ENCODE results near the gene S100A7A.

Gene S100A7A

DNA sequence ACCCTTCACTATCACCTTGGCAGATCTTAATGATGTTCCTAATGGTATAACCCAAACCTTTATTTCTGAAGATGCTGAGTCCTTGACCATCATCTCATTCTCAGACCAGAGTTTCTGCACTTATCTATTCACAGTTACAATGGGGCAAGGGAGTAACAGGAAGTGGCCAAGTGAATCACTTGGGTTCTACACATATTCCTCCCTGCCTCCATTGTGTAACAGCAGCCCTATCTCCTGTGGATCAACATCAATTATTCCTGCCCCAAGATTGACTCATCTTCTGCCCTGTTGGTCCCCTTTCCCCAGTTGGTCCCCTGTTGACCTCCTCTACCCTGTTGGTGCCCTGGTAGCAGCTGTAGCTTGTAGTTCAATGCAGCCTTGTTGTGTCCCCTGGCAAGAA is 54.4 kb downstream of the S100A7A start:
- TF ChIP-seq, protein P1, sequence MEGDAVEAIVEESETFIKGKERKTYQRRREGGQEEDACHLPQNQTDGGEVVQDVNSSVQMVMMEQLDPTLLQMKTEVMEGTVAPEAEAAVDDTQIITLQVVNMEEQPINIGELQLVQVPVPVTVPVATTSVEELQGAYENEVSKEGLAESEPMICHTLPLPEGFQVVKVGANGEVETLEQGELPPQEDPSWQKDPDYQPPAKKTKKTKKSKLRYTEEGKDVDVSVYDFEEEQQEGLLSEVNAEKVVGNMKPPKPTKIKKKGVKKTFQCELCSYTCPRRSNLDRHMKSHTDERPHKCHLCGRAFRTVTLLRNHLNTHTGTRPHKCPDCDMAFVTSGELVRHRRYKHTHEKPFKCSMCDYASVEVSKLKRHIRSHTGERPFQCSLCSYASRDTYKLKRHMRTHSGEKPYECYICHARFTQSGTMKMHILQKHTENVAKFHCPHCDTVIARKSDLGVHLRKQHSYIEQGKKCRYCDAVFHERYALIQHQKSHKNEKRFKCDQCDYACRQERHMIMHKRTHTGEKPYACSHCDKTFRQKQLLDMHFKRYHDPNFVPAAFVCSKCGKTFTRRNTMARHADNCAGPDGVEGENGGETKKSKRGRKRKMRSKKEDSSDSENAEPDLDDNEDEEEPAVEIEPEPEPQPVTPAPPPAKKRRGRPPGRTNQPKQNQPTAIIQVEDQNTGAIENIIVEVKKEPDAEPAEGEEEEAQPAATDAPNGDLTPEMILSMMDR (IDR thresholded peaks at IDR 0.05; ENCODE audit: extremely low read depth, missing control alignments), result no peak
- DNase-seq (ENCODE audit: low spot score), result no peak

Measured in GM20000 (cell line).